Chondrocyte (in vitro differentiated cells): ENCODE data around the gene PGAM5. TPM values are rescaled to one million over a fixed set of nuclear protein-coding genes. Genes with fewer than 3 reads are reported as not detected.
A peak's percentile ranks its signal among the peaks of the same experiment; 100 is the strongest.

Source experiments
- DNase-seq: peaks from one replicate; pipeline ENCODE4 v3.0.0; 2021; ENCODE audit warnings: mixed read lengths, low spot score
- H3K27ac Mint-ChIP-seq: one replicate; pipeline ENCODE4 v1.8.0; 2021; ENCODE audit warnings: mild to moderate bottlenecking, moderate library complexity, mixed read lengths; ENCODE audit not compliant: unreplicated experiment
- H3K27me3 Mint-ChIP-seq: 2 replicates; pipeline ENCODE4 v1.8.0; 2021; ENCODE audit warnings: low read depth, mixed read lengths
- H3K36me3 Mint-ChIP-seq: 2 replicates; pipeline ENCODE4 v1.8.0; 2021; ENCODE audit warnings: low read depth, mixed read lengths
- H3K4me1 Mint-ChIP-seq: 2 replicates; pipeline ENCODE4 v1.8.0; 2021; ENCODE audit warnings: low read depth, mild to moderate bottlenecking, mixed read lengths
- H3K4me3 Mint-ChIP-seq: one replicate; pipeline ENCODE4 v1.8.0; 2021; ENCODE audit warnings: mild to moderate bottlenecking, moderate library complexity, mixed read lengths; ENCODE audit not compliant: unreplicated experiment
- H3K9me3 Mint-ChIP-seq: 2 replicates; pipeline ENCODE4 v1.8.0; 2021; ENCODE audit warnings: low read depth, mixed read lengths
- total RNA-seq: library from RNA; stranded (reverse); gene quantifications from 3 replicates; pipeline ENCODE4 v1.2.1, GENCODE V29; 2021
- TF ChIP-seq, protein P1 (sequence below): fragments of 200-600 bp; sonication (generic); IDR thresholded peaks from 2 replicates; pipeline ENCODE4 v1.5.0; 2021; ENCODE audit warnings: antibody characterized with exemption, mild to moderate bottlenecking, moderate library complexity

The PGAM5 gene
- total RNA-seq, 1 donor from 2014 or later, result 18.8 TPM

DNA sequence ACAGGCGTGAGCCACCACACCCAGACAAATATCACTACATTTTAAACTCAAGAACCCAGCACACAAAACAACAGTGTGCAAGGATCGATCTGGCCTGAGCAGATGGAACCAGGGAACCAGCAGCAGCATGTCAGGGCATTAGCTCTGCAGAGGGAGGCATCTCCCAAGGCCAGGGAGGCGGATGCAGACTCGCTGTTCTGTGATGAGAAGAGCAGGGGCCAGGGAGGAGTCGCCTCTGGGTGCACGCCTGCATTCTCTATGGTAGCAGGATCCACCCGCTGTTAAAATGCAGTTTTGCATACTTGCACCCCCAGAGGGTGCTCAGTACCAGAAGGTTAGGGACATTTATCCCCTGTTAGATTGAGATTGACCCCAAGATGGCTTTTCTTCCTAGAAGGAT, 17.9 kb downstream of the PGAM5 start:
- Mint-ChIP-seq H3K36me3 (peaks cover 62% of the 10 kb centered on the region), H3K27ac (peak overlapping the region; percentile 36), H3K9me3 (no peaks in the 10 kb centered on the region), H3K4me1 (peaks cover 7% of the 10 kb centered on the region), H3K27me3 (no peaks in the 10 kb centered on the region), H3K4me3 (no peak overlapping the region)
- TF ChIP-seq, protein P1, sequence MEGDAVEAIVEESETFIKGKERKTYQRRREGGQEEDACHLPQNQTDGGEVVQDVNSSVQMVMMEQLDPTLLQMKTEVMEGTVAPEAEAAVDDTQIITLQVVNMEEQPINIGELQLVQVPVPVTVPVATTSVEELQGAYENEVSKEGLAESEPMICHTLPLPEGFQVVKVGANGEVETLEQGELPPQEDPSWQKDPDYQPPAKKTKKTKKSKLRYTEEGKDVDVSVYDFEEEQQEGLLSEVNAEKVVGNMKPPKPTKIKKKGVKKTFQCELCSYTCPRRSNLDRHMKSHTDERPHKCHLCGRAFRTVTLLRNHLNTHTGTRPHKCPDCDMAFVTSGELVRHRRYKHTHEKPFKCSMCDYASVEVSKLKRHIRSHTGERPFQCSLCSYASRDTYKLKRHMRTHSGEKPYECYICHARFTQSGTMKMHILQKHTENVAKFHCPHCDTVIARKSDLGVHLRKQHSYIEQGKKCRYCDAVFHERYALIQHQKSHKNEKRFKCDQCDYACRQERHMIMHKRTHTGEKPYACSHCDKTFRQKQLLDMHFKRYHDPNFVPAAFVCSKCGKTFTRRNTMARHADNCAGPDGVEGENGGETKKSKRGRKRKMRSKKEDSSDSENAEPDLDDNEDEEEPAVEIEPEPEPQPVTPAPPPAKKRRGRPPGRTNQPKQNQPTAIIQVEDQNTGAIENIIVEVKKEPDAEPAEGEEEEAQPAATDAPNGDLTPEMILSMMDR, result no peak
- DNase-seq, result no peak

DNA sequence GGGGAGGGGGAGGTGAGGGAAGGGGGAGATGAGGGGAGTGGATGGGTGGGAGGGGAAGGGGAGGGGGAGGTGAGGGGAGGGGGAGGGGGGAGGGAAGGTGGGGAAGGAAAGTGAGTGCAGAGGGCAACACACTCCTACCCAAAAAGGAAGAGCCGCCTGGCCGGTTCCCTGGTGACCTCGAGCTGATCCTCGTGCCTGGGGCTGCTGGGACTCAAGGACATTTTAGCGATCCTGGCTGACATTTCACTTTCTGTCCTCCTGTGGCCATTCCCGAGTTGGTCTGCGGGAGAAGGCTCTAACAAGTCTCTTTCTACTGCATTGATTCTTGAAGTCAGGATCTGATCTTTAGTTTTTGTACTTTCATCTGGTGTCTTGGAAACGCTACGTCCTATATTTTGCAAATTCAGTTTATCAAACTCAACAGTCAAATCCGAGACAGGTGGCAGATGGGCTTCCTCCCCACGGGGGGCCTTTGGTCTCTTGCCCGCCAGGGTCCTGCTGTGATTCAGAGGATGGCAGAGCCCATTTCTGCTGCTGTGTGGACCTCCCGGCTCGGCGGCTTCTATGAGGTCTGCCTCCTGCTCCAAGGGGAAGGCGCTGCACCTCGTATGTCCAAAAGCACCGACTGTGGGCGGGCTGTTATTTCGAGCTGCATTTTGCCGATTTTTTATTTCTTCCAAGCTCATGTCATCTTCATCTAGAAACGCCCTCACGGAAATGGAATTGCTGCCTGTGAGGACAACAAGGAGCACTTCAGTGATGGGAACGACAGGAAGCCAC, 19.1 kb downstream of the PGAM5 start:
- TF ChIP-seq, protein P1, result no peak
- DNase-seq, result no peak
- peak overlapping the region; percentile 69 for H3K27ac Mint-ChIP-seq
- no peaks in the 10 kb centered on the region for H3K9me3 Mint-ChIP-seq
- no peak overlapping the region for H3K4me3 Mint-ChIP-seq
- peaks cover 7% of the 10 kb centered on the region for H3K4me1 Mint-ChIP-seq
- peaks cover 60% of the 10 kb centered on the region for H3K36me3 Mint-ChIP-seq
- H3K27me3 Mint-ChIP-seq, result no peaks in the 10 kb centered on the region

DNA sequence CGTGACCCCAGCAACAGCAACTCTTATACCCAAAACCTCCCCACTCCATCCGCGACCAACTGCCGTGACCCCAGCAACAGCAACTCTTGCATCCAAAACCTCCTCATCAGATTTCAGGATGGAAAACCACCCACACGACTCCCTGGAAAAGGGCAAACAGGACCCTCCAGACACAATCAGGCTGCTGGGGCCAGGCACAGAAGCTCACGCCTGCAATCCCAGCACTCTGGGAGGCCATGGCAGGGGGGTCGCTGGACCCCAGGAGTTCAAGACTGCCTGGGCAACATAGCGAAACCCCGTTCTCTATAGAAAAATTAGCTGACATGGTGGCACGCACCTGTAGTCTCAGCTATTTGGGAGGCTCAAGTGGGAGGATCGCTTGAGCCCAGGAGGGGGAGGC, 19.7 kb downstream of the PGAM5 start:
- Mint-ChIP-seq H3K27ac (peak overlapping the region; percentile 69), H3K4me3 (no peak overlapping the region), H3K36me3 (peaks cover 60% of the 10 kb centered on the region), H3K27me3 (no peaks in the 10 kb centered on the region), H3K9me3 (no peaks in the 10 kb centered on the region), H3K4me1 (peaks cover 7% of the 10 kb centered on the region)
- no peak for DNase-seq
- TF ChIP-seq, protein P1, result no peak

DNA sequence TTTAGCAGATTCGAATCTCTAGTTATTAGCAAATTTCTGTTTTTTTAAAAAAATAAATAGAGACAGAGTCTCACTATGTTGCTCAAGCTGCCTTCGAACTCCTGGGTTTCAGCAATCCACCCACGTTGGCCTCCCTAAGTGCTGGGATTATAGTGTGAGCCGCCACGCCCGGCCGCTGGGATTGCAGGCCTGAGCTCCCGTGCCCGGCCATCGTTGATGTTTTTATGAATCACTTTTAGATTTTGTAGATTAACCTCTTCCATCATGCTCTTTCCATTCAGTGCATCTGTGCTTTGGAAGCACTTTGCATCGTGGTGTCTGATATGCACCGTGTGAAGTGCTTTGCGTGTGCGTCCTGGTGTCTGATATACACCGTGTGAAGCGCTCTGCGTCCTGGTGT, 20.9 kb downstream of the PGAM5 start:
- H3K36me3 Mint-ChIP-seq, result peaks cover 55% of the 10 kb centered on the region
- DNase-seq, result no peak
- peak overlapping the region; percentile 39 for H3K27ac Mint-ChIP-seq
- H3K4me1 Mint-ChIP-seq, result peaks cover 7% of the 10 kb centered on the region
- H3K27me3 Mint-ChIP-seq, result no peaks in the 10 kb centered on the region
- no peak overlapping the region for H3K4me3 Mint-ChIP-seq
- no peaks in the 10 kb centered on the region for H3K9me3 Mint-ChIP-seq
- TF ChIP-seq, protein P1, result no peak

DNA sequence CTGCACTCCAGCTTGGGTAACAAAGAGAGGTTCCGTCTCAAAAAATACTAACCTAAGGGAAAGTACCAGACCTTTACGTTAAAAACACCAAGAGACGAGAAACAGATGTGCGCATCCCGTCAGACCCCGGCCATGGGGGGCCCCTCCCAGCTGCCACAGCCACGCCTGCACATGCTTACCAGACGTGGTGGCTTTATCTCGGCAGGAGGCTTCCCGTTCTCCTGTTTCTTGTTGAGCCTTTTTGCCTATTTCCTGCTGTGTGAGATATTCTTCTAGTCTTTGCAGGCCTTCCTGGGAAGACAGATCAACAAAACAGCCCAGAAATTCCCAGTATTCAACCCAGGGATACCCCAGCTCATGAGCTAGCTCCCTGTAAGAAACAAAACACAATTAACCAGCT, 23.6 kb downstream of the PGAM5 start:
- no peak for DNase-seq
- TF ChIP-seq, protein P1, result no peak
- H3K27ac Mint-ChIP-seq, result peak overlapping the region; percentile 38
- H3K4me3 Mint-ChIP-seq, result no peak overlapping the region
- H3K4me1 Mint-ChIP-seq, result peaks cover 7% of the 10 kb centered on the region
- H3K9me3 Mint-ChIP-seq, result no peaks in the 10 kb centered on the region
- H3K27me3 Mint-ChIP-seq, result no peaks in the 10 kb centered on the region
- peaks cover 56% of the 10 kb centered on the region for H3K36me3 Mint-ChIP-seq
